Upper lobe of right lung (tissue), 1 donor: ENCODE measurements around the gene AP4E1. TPM values are rescaled to one million over a fixed set of nuclear protein-coding genes. Genes with fewer than 3 reads are reported as not detected.
A peak's percentile ranks its signal among the peaks of the same experiment; 100 is the strongest.

Experiments
- ATAC-seq: fragments of 200-7000 bp; cut with Tn5 transposase; one replicate; pipeline ENCODE4 v1.9.1; 2020; ENCODE audit warnings: mild to moderate bottlenecking, moderate library complexity
- DNase-seq: peaks from one replicate; pipeline ENCODE4 v3.0.0-alpha.2; 2020
- H3K27ac ChIP-seq: fragments of 200-600 bp; one replicate; pipeline ENCODE4 v1.8.0; 2022
- H3K27me3 ChIP-seq: fragments of 200-600 bp; one replicate; pipeline ENCODE4 v1.8.0; 2022; ENCODE audit warnings: mild to moderate bottlenecking
- H3K36me3 ChIP-seq: fragments of 200-600 bp; one replicate; pipeline ENCODE4 v1.8.0; 2022
- H3K4me1 ChIP-seq: fragments of 200-600 bp; one replicate; pipeline ENCODE4 v1.8.0; 2022
- H3K4me3 ChIP-seq: fragments of 200-600 bp; one replicate; pipeline ENCODE4 v1.8.0; 2022; ENCODE audit warnings: mild to moderate bottlenecking
- H3K9me3 ChIP-seq: fragments of 200-600 bp; one replicate; pipeline ENCODE4 v1.8.0; 2022
- CTCF ChIP-seq: fragments of 200-600 bp; IDR thresholded peaks from one replicate; pipeline ENCODE4 v1.8.0; 2022; ENCODE audit warnings: antibody characterized with exemption
- intact Hi-C: fragments of 100-400 bp; cut with DNase I; formaldehyde crosslinking; loops from one replicate; pipeline ENCODE4 v1.11.0; 2022
- total RNA-seq: library from RNA; stranded (reverse); fragmentation: NEBNext Ultra II Directional; extraction: Animal tissue kit (Norgen Biotek cat#: 25700); gene quantifications from one replicate; pipeline ENCODE4 v1.2.1, GENCODE V29; 2021
- donor health status: DM: no; HTN: yes; CAD: no; lungs with severe emphysema.

AP4E1 gene
- total RNA-seq, 1 donor from 2014 or later = 10.8 TPM

- intact Hi-C loops = no loop called here
- Histone ChIP-seq H3K36me3 (no peaks in the 10 kb centered on the region), H3K4me1 (peaks cover 8% of the 10 kb centered on the region), H3K27me3 (no peaks in the 10 kb centered on the region), H3K4me3 (no peak overlapping the region), H3K9me3 (no peaks in the 10 kb centered on the region), H3K27ac (peak overlapping the region; percentile 81)
- ATAC-seq (no peak), DNase-seq (no peak)
- no peak for TF ChIP-seq CTCF
These were observed 23.9 kb upstream of the AP4E1 start for GRCh38 chr15:50884540-50884939.

- ATAC-seq (no peak), DNase-seq (no peak)
- Histone ChIP-seq H3K36me3 (no peaks in the 10 kb centered on the region), H3K4me3 (no peak overlapping the region), H3K27me3 (no peaks in the 10 kb centered on the region), H3K4me1 (peaks cover 8% of the 10 kb centered on the region), H3K9me3 (no peaks in the 10 kb centered on the region), H3K27ac (no peak overlapping the region)
- no peak for TF ChIP-seq CTCF
- intact Hi-C loops = no loop called here
These were observed 22.4 kb upstream of the AP4E1 start for GRCh38 chr15:50886139-50886467.

GRCh38 chr15:50886611-50887345 is 21.7 kb upstream of the AP4E1 start:
- Histone ChIP-seq H3K4me1 (peaks cover 8% of the 10 kb centered on the region), H3K36me3 (no peaks in the 10 kb centered on the region), H3K27ac (no peak overlapping the region), H3K4me3 (no peak overlapping the region), H3K9me3 (no peaks in the 10 kb centered on the region), H3K27me3 (no peaks in the 10 kb centered on the region)
- ATAC-seq (no peak), DNase-seq (no peak)
- TF ChIP-seq CTCF = no peak
- intact Hi-C loops = no loop called here

GRCh38 chr15:50888054-50888453 is 20.4 kb upstream of the AP4E1 start:
- no peak for DNase-seq
- no peaks in the 10 kb centered on the region for H3K27me3 ChIP-seq
- intact Hi-C loops = no loop called here

GRCh38 chr15:50889589-50889988 is 18.9 kb upstream of the AP4E1 start:
- Histone ChIP-seq H3K4me3 (no peak overlapping the region), H3K4me1 (peaks cover 8% of the 10 kb centered on the region), H3K27me3 (no peaks in the 10 kb centered on the region), H3K27ac (no peak overlapping the region), H3K36me3 (no peaks in the 10 kb centered on the region), H3K9me3 (no peaks in the 10 kb centered on the region)
- ATAC-seq = peak; percentile 66
- DNase-seq = no peak
- TF ChIP-seq CTCF = no peak
- intact Hi-C loops = no loop called here

More at GRCh38 chr15:50888054-50888453, 20.4 kb upstream of the AP4E1 start:
- Histone ChIP-seq H3K4me1 (peaks cover 8% of the 10 kb centered on the region), H3K9me3 (no peaks in the 10 kb centered on the region), H3K4me3 (no peak overlapping the region), H3K36me3 (no peaks in the 10 kb centered on the region), H3K27ac (no peak overlapping the region)
- ATAC-seq = no peak
- TF ChIP-seq CTCF = no peak

GRCh38 chr15:50890751-50891150 is 17.7 kb upstream of the AP4E1 start:
- intact Hi-C loops = no loop called here
- Histone ChIP-seq H3K27ac (no peak overlapping the region), H3K4me3 (no peak overlapping the region), H3K36me3 (no peaks in the 10 kb centered on the region), H3K4me1 (no peaks in the 10 kb centered on the region), H3K9me3 (no peaks in the 10 kb centered on the region), H3K27me3 (no peaks in the 10 kb centered on the region)
- DNase-seq = no peak
- ATAC-seq = no peak
- no peak for TF ChIP-seq CTCF
